Esophagus muscularis mucosa (tissue), 4 donors: Measurements from ENCODE around the gene GFAP. TPM values are rescaled to one million over a fixed set of nuclear protein-coding genes. Genes with fewer than 3 reads are reported as not detected.
A peak's percentile ranks its signal among the peaks of the same experiment; 100 is the strongest.

Experiments
- DNase-seq: peaks from one replicate; pipeline ENCODE4 v3.0.0-alpha.2; 2017; ENCODE audit errors: extremely low spot score
- H3K27ac ChIP-seq, 4 donors: fragments of 200-600 bp; sonication (generic); replicated peaks in 1 of 4; 1 replicate in 3 of 4; 2 replicates in 1 of 4; pipeline ENCODE4 v1.5.1; 2016 to 2019; ENCODE audit warnings: mild to moderate bottlenecking in 1 of 4
- H3K27me3 ChIP-seq, 4 donors: fragments of 200-600 bp; sonication (generic); one replicate each; pipeline versions ENCODE4 v1.5.1 to v1.6.0; 2016 to 2019
- H3K36me3 ChIP-seq, 4 donors: fragments of 200-600 bp; sonication (generic); one replicate each; pipeline ENCODE4 v1.5.1; 2016 to 2019
- H3K4me1 ChIP-seq, 4 donors: fragments of 200-600 bp; sonication (generic); one replicate each; pipeline ENCODE4 v1.5.1; 2016 to 2019
- H3K4me3 ChIP-seq, 4 donors: fragments of 200-600 bp; sonication (generic); 1 replicate in 2 of 4; 2 replicates in 2 of 4; pipeline ENCODE4 v1.5.1; 2016 to 2019; ENCODE audit warnings: mild to moderate bottlenecking in 4 of 4, moderate library complexity in 1 of 4
- H3K9me3 ChIP-seq, 4 donors: fragments of 200-600 bp; sonication (generic); 1 replicate in 3 of 4; 2 replicates in 1 of 4; pipeline ENCODE4 v1.5.1; 2016 to 2019
- CTCF ChIP-seq, 3 experiments: fragments of 200-600 bp in 2 of 3; fragments of 450-650 bp in 1 of 3; sonication (generic) in 2 of 3; IDR thresholded peaks; one replicate each; pipeline ENCODE4 v1.5.1; 2017 to 2019; ENCODE audit warnings: antibody characterized with exemption in 3 of 3, mild to moderate bottlenecking in 2 of 3, moderate library complexity in 1 of 3
- EP300 ChIP-seq: sonication (generic); formaldehyde crosslinking; IDR thresholded peaks from one replicate; pipeline ENCODE4 v1.6.1; 2017; ENCODE audit warnings: antibody characterized with exemption
- POLR2A ChIP-seq: fragments of 450-650 bp; IDR thresholded peaks from one replicate; pipeline ENCODE4 v1.6.1; 2017; ENCODE audit warnings: antibody characterized with exemption, moderate library complexity, mild to moderate bottlenecking, low read depth
- POLR2AphosphoS5 ChIP-seq, 2 donors: sonication (generic); formaldehyde crosslinking; IDR thresholded peaks; one replicate each; pipeline ENCODE4 v1.6.1; 2017; ENCODE audit warnings: antibody characterized with exemption in 2 of 2
- WGBS: methylation state at CpG from one replicate; pipeline ENCODE4 v1.1.5; 2018; 5-methylcytosine and 5-hydroxymethylcytosine counted together
- intact Hi-C: fragments of 100-400 bp; cut with DNase I; formaldehyde crosslinking; loops from one replicate; pipeline ENCODE4 v1.15.1; 2023
- total RNA-seq, 4 donors: library from RNA; depleted of rRNA; stranded (reverse); fragments of >200 nt; gene quantifications; one replicate each; pipeline versions ENCODE4 v1.1.0 to v1.2.1, GENCODE V29; 2016

GFAP gene
- total RNA-seq, 4 donors from 2014 or later: 1.2 to 2.8 TPM; not detected in 2

- no peaks in the 10 kb centered on the region for H3K9me3 ChIP-seq
- H3K4me3 ChIP-seq: no peak overlapping the region
- no peaks in the 10 kb centered on the region for H3K27me3 ChIP-seq
- TF ChIP-seq EP300 (no peak), CTCF (IDR thresholded peaks at IDR 0.05) (no peak), POLR2AphosphoS5 (IDR thresholded peaks at IDR 0.05) (no peak)
- H3K36me3 ChIP-seq: no peaks in the 10 kb centered on the region
- no peak for DNase-seq
- H3K27ac ChIP-seq: no peak overlapping the region
- WGBS: 94% methylated on average over 16 of the region's 35 CpGs
- intact Hi-C loops: no loop called here
- peaks cover 9 to 20% (median 17%) of the 10 kb centered on the region in 4 donors for H3K4me1 ChIP-seq
Measured at GRCh38 chr17:44904001-44904984, 11.0 kb downstream of the GFAP start.

GRCh38 chr17:44903012-44903685 is 12.2 kb downstream of the GFAP start:
- no peaks in the 10 kb centered on the region for H3K36me3 ChIP-seq
- peaks cover 13 to 28% (median 23%) of the 10 kb centered on the region in 4 donors for H3K4me1 ChIP-seq
- no peak for DNase-seq
- no peaks in the 10 kb centered on the region for H3K27me3 ChIP-seq
- H3K27ac ChIP-seq: no peak overlapping the region
- intact Hi-C loops: no loop called here
- TF ChIP-seq POLR2A (no peak), EP300 (no peak), POLR2AphosphoS5 (IDR thresholded peaks at IDR 0.05) (no peak), CTCF (IDR thresholded peaks at IDR 0.05) (no peak)
- H3K9me3 ChIP-seq: no peaks in the 10 kb centered on the region
- WGBS: 76% methylated on average over 4 of the region's 8 CpGs
- no peak overlapping the region for H3K4me3 ChIP-seq

- Histone ChIP-seq H3K27ac (no peak overlapping the region), H3K36me3 (no peaks in the 10 kb centered on the region), H3K9me3 (no peaks in the 10 kb centered on the region), H3K27me3 (no peaks in the 10 kb centered on the region), H3K4me1 (peaks cover 22 to 37% (median 32%) of the 10 kb centered on the region in 4 donors), H3K4me3 (no peak overlapping the region)
- 88% methylated on average over 10 of the region's 17 CpGs for WGBS
- TF ChIP-seq EP300 (no peak), POLR2AphosphoS5 (IDR thresholded peaks at IDR 0.05) (no peak), CTCF (IDR thresholded peaks at IDR 0.05) (no peak), POLR2A (no peak)
- intact Hi-C loops: no loop called here
- DNase-seq: no peak
Measured at GRCh38 chr17:44902135-44902760, 13.1 kb downstream of the GFAP start.

GRCh38 chr17:44901411-44901921 is 13.8 kb downstream of the GFAP start:
- Histone ChIP-seq H3K27ac (peak overlapping the region in 3 of 4 donors; percentile 88 to 94 (median 89)), H3K27me3 (no peaks in the 10 kb centered on the region), H3K36me3 (peaks cover 0 to 4% (median 0%) of the 10 kb centered on the region in 4 donors), H3K4me1 (peaks cover 23 to 45% (median 36%) of the 10 kb centered on the region in 4 donors), H3K9me3 (no peaks in the 10 kb centered on the region), H3K4me3 (no peak overlapping the region)
- DNase-seq: no peak
- intact Hi-C loops: no loop called here
- WGBS: 72% methylated on average over 4 of the region's 4 CpGs
- no peak for TF ChIP-seq EP300
- no peak for TF ChIP-seq CTCF (IDR thresholded peaks at IDR 0.05)
- no peak for TF ChIP-seq POLR2A
- no peak for TF ChIP-seq POLR2AphosphoS5 (IDR thresholded peaks at IDR 0.05)
